Neural cell (in vitro differentiated cells): ENCODE data around the gene EGLN2.

Experiments
- CTCF ChIP-seq: fragments of 450-650 bp; IDR thresholded peaks from 2 replicates; pipeline ENCODE4 v1.5.1; 2014; ENCODE audit warnings: antibody characterized with exemption, mild to moderate bottlenecking, moderate library complexity; ENCODE audit not compliant: poor library complexity, severe bottlenecking
- POLR2AphosphoS5 ChIP-seq: IDR thresholded peaks from 2 replicates; pipeline ENCODE4 v1.6.1; 2012
- RAD21 ChIP-seq: fragments of 450-650 bp; conservative IDR thresholded peaks from 2 replicates; pipeline ENCODE4 v1.6.1; 2014; ENCODE audit warnings: antibody characterized with exemption, mild to moderate bottlenecking, moderate library complexity
- REST ChIP-seq: IDR thresholded peaks from 2 replicates; pipeline ENCODE4 v1.6.1; 2012; ENCODE audit warnings: borderline replicate concordance
- TAF1 ChIP-seq: IDR thresholded peaks from 2 replicates; pipeline ENCODE4 v1.6.1; 2012; ENCODE audit warnings: low read depth

GRCh38 chr19:40797166-40797962 lies 1.6 kb upstream of the EGLN2 start:
- TF ChIP-seq TAF1, result no peak
- TF ChIP-seq POLR2AphosphoS5, result no peak
- no peak for TF ChIP-seq CTCF
- no peak for TF ChIP-seq RAD21
- TF ChIP-seq REST, result no peak
